ENCODE data around the gene KAZN.

The KAZN gene

DNA sequence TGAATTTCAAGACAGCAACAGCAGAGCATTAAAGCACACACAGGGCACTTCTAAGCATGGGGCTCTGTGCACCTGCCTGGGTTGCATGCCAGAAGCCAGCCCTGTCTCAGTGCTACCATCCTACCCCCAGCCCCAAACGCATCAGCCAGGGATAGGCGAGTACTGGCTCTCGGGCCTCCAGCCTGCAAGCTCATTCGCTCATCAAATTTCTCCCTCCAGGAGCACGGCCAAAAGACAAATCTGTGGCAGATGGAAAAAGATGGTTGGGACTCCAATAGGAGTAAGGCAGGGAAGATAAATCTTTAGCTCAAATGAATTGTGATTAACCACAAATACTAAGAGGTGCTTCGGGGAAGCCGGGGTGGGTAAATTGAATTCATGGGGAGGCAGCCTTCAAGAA is 189.6 kb downstream of the KAZN start:
- TF ChIP-seq, protein P1, sequence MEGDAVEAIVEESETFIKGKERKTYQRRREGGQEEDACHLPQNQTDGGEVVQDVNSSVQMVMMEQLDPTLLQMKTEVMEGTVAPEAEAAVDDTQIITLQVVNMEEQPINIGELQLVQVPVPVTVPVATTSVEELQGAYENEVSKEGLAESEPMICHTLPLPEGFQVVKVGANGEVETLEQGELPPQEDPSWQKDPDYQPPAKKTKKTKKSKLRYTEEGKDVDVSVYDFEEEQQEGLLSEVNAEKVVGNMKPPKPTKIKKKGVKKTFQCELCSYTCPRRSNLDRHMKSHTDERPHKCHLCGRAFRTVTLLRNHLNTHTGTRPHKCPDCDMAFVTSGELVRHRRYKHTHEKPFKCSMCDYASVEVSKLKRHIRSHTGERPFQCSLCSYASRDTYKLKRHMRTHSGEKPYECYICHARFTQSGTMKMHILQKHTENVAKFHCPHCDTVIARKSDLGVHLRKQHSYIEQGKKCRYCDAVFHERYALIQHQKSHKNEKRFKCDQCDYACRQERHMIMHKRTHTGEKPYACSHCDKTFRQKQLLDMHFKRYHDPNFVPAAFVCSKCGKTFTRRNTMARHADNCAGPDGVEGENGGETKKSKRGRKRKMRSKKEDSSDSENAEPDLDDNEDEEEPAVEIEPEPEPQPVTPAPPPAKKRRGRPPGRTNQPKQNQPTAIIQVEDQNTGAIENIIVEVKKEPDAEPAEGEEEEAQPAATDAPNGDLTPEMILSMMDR (conservative IDR thresholded peaks at IDR 0.05; ENCODE audit: low read length) = no peak
- no peak for TF ChIP-seq EZH2phosphoT487 (IDR thresholded peaks at IDR 0.05; ENCODE audit: borderline replicate concordance)
- H3K27me3 ChIP-seq (ENCODE audit: insufficient read depth, low read length, poor library complexity, severe bottlenecking) = no peaks in the 10 kb centered on the region
- no peaks in the 10 kb centered on the region for H3K9me3 ChIP-seq (ENCODE audit: insufficient read depth, low read depth, low read length)

DNA sequence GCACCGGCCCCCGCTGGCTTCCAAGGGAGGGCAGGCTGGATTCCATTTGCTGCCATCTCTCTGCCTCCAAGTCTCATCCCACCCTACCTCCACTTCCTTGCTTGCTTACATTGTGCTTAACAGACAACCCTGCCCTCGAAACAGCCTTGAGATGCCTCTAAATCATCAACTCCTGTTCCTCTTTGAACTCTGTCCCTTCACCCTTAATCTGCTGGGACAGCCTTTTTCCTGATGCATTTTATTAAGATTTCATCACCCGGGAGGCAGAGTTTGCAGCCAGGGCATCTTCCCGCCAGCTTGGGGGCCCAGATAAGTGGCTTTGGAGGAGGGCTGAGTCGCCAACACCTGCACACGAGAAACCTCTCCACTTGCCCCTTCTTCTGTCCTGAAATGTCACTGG is 192.5 kb downstream of the KAZN start:
- no peaks in the 10 kb centered on the region for H3K27me3 ChIP-seq (ENCODE audit: insufficient read depth, low read length, poor library complexity, severe bottlenecking)
- H3K4me1 ChIP-seq (ENCODE audit: insufficient read depth, low read length, poor library complexity, severe bottlenecking) = no peaks in the 10 kb centered on the region
- no peak overlapping the region for H3K4me3 ChIP-seq (ENCODE audit: low read length, poor library complexity, severe bottlenecking)
- TF ChIP-seq EZH2phosphoT487 (IDR thresholded peaks at IDR 0.05; ENCODE audit: borderline replicate concordance) = no peak
- TF ChIP-seq, protein P1 (conservative IDR thresholded peaks at IDR 0.05; ENCODE audit: low read length) = no peak
- H4K20me1 ChIP-seq (ENCODE audit: insufficient read depth, low read length, poor library complexity, severe bottlenecking) = no peaks in the 10 kb centered on the region
- no peaks in the 10 kb centered on the region for H3F3A ChIP-seq (ENCODE audit: low read depth)
- H3K79me2 ChIP-seq (ENCODE audit: insufficient read depth, low read length) = no peaks in the 10 kb centered on the region
- no peak overlapping the region for H3K4me2 ChIP-seq (ENCODE audit: low read depth, low read length, poor library complexity, severe bottlenecking)
- no peaks in the 10 kb centered on the region for H3K9me2 ChIP-seq (replicated peaks; ENCODE audit: low read depth, low read length)
- no peak overlapping the region for H2AFZ ChIP-seq (ENCODE audit: low read length)
- no peaks in the 10 kb centered on the region for H3K36me3 ChIP-seq (ENCODE audit: insufficient read depth, low read length)
- H3K9ac ChIP-seq (ENCODE audit: low read depth, low read length, poor library complexity, severe bottlenecking) = no peak overlapping the region
- H3K9me3 ChIP-seq (ENCODE audit: insufficient read depth, low read depth, low read length) = no peaks in the 10 kb centered on the region

More for the DNA sequence above, 189.6 kb downstream of the KAZN start:
- Histone ChIP-seq H3K79me2 (ENCODE audit: insufficient read depth, low read length) (no peaks in the 10 kb centered on the region), H3K9me2 (replicated peaks; ENCODE audit: low read depth, low read length) (no peaks in the 10 kb centered on the region), H2AFZ (ENCODE audit: low read length) (no peak overlapping the region), H3K36me3 (ENCODE audit: insufficient read depth, low read length) (no peaks in the 10 kb centered on the region), H3K4me2 (ENCODE audit: low read depth, low read length, poor library complexity, severe bottlenecking) (no peak overlapping the region), H3K9ac (ENCODE audit: low read depth, low read length, poor library complexity, severe bottlenecking) (no peak overlapping the region), H3K4me3 (ENCODE audit: low read length, poor library complexity, severe bottlenecking) (no peak overlapping the region), H4K20me1 (ENCODE audit: insufficient read depth, low read length, poor library complexity, severe bottlenecking) (no peaks in the 10 kb centered on the region), H3F3A (ENCODE audit: low read depth) (no peaks in the 10 kb centered on the region), H3K4me1 (ENCODE audit: insufficient read depth, low read length, poor library complexity, severe bottlenecking) (peaks cover 5% of the 10 kb centered on the region)

DNA sequence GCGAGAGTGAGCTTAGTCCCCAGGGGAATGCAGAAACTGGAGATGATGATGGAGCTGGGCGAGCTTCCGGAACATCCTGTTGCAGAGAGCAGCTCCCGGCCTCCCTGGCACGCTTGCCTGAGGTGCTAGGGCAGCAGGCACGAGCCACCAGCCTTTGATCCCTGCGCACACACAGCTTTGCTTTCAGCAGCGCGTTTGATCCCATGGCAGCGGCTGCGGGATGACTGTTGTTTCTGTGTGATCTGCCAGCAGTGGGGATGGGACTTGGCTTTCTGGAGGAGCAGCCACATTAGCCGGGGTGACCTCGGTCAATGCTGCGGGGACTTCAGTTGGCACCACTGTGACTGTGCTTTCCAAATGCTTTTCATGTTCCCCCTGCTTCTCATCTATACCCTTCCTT is 193.2 kb downstream of the KAZN start:
- Histone ChIP-seq H3K36me3 (ENCODE audit: insufficient read depth, low read length) (no peaks in the 10 kb centered on the region), H3K9me3 (ENCODE audit: insufficient read depth, low read depth, low read length) (no peaks in the 10 kb centered on the region), H3K9ac (ENCODE audit: low read depth, low read length, poor library complexity, severe bottlenecking) (no peak overlapping the region), H3K4me2 (ENCODE audit: low read depth, low read length, poor library complexity, severe bottlenecking) (no peak overlapping the region), H3K79me2 (ENCODE audit: insufficient read depth, low read length) (no peaks in the 10 kb centered on the region), H3K4me3 (ENCODE audit: low read length, poor library complexity, severe bottlenecking) (no peak overlapping the region), H3F3A (ENCODE audit: low read depth) (no peaks in the 10 kb centered on the region), H3K9me2 (replicated peaks; ENCODE audit: low read depth, low read length) (no peaks in the 10 kb centered on the region), H3K27me3 (ENCODE audit: insufficient read depth, low read length, poor library complexity, severe bottlenecking) (no peaks in the 10 kb centered on the region), H3K4me1 (ENCODE audit: insufficient read depth, low read length, poor library complexity, severe bottlenecking) (no peaks in the 10 kb centered on the region), H2AFZ (ENCODE audit: low read length) (no peak overlapping the region), H4K20me1 (ENCODE audit: insufficient read depth, low read length, poor library complexity, severe bottlenecking) (no peaks in the 10 kb centered on the region)
- TF ChIP-seq, protein P1 (conservative IDR thresholded peaks at IDR 0.05; ENCODE audit: low read length) = no peak
- TF ChIP-seq EZH2phosphoT487 (IDR thresholded peaks at IDR 0.05; ENCODE audit: borderline replicate concordance) = no peak
